ENCODE data around the gene LILRA1.

DNA sequence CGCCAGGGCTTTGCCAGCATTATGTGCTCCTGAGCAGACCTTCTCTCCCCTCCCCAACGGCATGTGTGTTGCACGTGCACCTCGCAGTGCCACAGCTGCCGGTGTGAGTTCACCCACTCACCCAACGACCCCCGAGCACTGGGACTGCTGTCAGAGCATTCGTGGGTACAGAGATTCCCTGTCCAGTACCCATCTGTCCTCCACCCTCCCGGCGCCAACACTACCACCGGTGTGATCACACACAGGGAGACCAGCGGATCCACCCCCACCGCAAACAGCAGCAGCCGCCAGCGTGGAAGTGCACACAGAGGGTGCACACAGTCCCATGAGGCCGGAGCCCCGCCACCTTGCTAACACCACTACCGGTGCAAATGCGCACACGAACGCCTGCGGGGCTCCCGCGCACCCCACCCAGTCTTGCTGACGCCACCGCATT lies 15.9 kb downstream of the LILRA1 start:
- TF ChIP-seq, protein P1, sequence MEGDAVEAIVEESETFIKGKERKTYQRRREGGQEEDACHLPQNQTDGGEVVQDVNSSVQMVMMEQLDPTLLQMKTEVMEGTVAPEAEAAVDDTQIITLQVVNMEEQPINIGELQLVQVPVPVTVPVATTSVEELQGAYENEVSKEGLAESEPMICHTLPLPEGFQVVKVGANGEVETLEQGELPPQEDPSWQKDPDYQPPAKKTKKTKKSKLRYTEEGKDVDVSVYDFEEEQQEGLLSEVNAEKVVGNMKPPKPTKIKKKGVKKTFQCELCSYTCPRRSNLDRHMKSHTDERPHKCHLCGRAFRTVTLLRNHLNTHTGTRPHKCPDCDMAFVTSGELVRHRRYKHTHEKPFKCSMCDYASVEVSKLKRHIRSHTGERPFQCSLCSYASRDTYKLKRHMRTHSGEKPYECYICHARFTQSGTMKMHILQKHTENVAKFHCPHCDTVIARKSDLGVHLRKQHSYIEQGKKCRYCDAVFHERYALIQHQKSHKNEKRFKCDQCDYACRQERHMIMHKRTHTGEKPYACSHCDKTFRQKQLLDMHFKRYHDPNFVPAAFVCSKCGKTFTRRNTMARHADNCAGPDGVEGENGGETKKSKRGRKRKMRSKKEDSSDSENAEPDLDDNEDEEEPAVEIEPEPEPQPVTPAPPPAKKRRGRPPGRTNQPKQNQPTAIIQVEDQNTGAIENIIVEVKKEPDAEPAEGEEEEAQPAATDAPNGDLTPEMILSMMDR (IDR thresholded peaks at IDR 0.05) = no peak
- TF ChIP-seq POLR2AphosphoS5 (IDR thresholded peaks at IDR 0.05) = no peak
- TF ChIP-seq POLR2A (IDR thresholded peaks at IDR 0.05) = no peak

Measured in upper lobe of left lung (tissue), 4 donors.